Gastroesophageal sphincter (tissue), 4 donors: ENCODE measurements around the gene RSPH3. TPM values are rescaled to one million over a fixed set of nuclear protein-coding genes. Genes with fewer than 3 reads are reported as not detected.
"Not testable (repeated sequence)": the region's sequence is repeated elsewhere in the genome, so short reads cannot be mapped to it uniquely, and the experiment has no call there.

ENCODE experiments used
- ATAC-seq: fragments of 150-250 bp; one replicate; pipeline ENCODE4 v1.9.1; 2016; ENCODE audit warnings: mild to moderate bottlenecking, moderate library complexity
- H3K27ac ChIP-seq, 4 donors: fragments of 200-600 bp; sonication (generic) in 3 of 4; 1 replicate in 3 of 4; 2 replicates in 1 of 4; pipeline ENCODE4 v1.5.1; 2016 to 2019
- H3K27me3 ChIP-seq: fragments of 200-600 bp; sonication (generic); one replicate; pipeline ENCODE4 v1.5.1; 2019
- H3K36me3 ChIP-seq, 2 donors: fragments of 200-600 bp; sonication (generic); one replicate each; pipeline ENCODE4 v1.5.1; 2019; ENCODE audit warnings: control low read depth in 1 of 2
- H3K4me1 ChIP-seq, 3 donors: fragments of 200-600 bp; sonication (generic); 1 replicate in 2 of 3; 2 replicates in 1 of 3; pipeline ENCODE4 v1.5.1; 2016 to 2019; ENCODE audit warnings: control low read depth in 2 of 3
- H3K4me3 ChIP-seq, 2 donors: fragments of 200-600 bp; sonication (generic); one replicate each; pipeline ENCODE4 v1.5.1; 2019; ENCODE audit warnings: mild to moderate bottlenecking in 1 of 2, moderate library complexity in 1 of 2
- H3K9me3 ChIP-seq, 3 donors: fragments of 200-600 bp; sonication (generic); one replicate each; pipeline ENCODE4 v1.5.1; 2017 to 2019; ENCODE audit warnings: control low read depth in 2 of 3
- EP300 ChIP-seq: sonication (generic); formaldehyde crosslinking; IDR thresholded peaks from one replicate; pipeline ENCODE4 v1.6.1; 2017; ENCODE audit warnings: antibody characterized with exemption, mild to moderate bottlenecking
- POLR2A ChIP-seq, 2 donors: fragments of 450-650 bp; IDR thresholded peaks; one replicate each; pipeline ENCODE4 v1.6.1; 2017; ENCODE audit warnings: antibody characterized with exemption in 2 of 2, mild to moderate bottlenecking in 2 of 2, moderate library complexity in 1 of 2
- POLR2AphosphoS5 ChIP-seq: sonication (generic); formaldehyde crosslinking; IDR thresholded peaks from one replicate; pipeline ENCODE4 v1.6.1; 2017; ENCODE audit warnings: antibody characterized with exemption
- WGBS, 2 donors: methylation state at CpG; one replicate each; pipeline ENCODE4 v1.1.5; 2018; ENCODE audit warnings: low coverage in 1 of 2; 5-methylcytosine and 5-hydroxymethylcytosine counted together
- total RNA-seq, 4 donors: library from RNA; depleted of rRNA; stranded (reverse); fragments of >200 nt; gene quantifications; one replicate each; pipeline ENCODE4 v1.1.0, GENCODE V29; 2016
- TF ChIP-seq, protein P1 (sequence below), 4 experiments: fragments of 200-600 bp in 2 of 4; fragments of 450-650 bp in 2 of 4; sonication (generic) in 1 of 4; IDR thresholded peaks; one replicate each; pipeline ENCODE4 v1.5.1; 2017 to 2019; ENCODE audit warnings: antibody characterized with exemption in 4 of 4, mild to moderate bottlenecking in 2 of 4, moderate library complexity in 2 of 4

Gene RSPH3
- total RNA-seq, 4 donors from 2014 or later: 6.7 to 23.1 (median 13.0) TPM

DNA sequence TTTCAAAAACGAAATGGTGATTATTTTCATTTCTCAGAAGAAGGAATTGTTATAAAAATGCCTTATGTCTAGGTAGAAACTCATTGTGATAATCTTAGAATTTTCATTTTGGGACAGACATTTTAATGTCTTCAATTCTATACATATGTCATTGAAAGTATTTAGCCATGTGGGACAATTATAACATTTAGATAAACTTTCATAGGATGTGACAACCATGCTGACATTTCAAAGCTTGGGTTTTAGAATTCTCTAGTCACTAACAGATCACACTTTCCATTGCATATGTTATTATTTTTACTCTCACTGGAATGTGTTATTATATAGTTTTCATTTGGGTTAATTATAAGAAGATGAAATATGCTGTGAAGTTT lies 39.9 kb upstream of the RSPH3 start:
- H3K9me3 ChIP-seq: no peaks in the 10 kb centered on the region
- ATAC-seq: no peak
- 64 to 90% methylated on average over 1 of the region's 1 CpG for WGBS, 2 donors
- no peak overlapping the region for H3K4me3 ChIP-seq
- TF ChIP-seq POLR2AphosphoS5 (no peak), EP300 (no peak), POLR2A (IDR thresholded peaks at IDR 0.05) (no peak)
- TF ChIP-seq, protein P1, sequence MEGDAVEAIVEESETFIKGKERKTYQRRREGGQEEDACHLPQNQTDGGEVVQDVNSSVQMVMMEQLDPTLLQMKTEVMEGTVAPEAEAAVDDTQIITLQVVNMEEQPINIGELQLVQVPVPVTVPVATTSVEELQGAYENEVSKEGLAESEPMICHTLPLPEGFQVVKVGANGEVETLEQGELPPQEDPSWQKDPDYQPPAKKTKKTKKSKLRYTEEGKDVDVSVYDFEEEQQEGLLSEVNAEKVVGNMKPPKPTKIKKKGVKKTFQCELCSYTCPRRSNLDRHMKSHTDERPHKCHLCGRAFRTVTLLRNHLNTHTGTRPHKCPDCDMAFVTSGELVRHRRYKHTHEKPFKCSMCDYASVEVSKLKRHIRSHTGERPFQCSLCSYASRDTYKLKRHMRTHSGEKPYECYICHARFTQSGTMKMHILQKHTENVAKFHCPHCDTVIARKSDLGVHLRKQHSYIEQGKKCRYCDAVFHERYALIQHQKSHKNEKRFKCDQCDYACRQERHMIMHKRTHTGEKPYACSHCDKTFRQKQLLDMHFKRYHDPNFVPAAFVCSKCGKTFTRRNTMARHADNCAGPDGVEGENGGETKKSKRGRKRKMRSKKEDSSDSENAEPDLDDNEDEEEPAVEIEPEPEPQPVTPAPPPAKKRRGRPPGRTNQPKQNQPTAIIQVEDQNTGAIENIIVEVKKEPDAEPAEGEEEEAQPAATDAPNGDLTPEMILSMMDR (IDR thresholded peaks at IDR 0.05): no peak
- no peaks in the 10 kb centered on the region for H3K27me3 ChIP-seq
- H3K27ac ChIP-seq: no peak overlapping the region
- peaks cover 0 to 5% of the 10 kb centered on the region in 2 donors for H3K36me3 ChIP-seq
- H3K4me1 ChIP-seq: peaks cover 0 to 10% (median 0%) of the 10 kb centered on the region in 3 donors

DNA sequence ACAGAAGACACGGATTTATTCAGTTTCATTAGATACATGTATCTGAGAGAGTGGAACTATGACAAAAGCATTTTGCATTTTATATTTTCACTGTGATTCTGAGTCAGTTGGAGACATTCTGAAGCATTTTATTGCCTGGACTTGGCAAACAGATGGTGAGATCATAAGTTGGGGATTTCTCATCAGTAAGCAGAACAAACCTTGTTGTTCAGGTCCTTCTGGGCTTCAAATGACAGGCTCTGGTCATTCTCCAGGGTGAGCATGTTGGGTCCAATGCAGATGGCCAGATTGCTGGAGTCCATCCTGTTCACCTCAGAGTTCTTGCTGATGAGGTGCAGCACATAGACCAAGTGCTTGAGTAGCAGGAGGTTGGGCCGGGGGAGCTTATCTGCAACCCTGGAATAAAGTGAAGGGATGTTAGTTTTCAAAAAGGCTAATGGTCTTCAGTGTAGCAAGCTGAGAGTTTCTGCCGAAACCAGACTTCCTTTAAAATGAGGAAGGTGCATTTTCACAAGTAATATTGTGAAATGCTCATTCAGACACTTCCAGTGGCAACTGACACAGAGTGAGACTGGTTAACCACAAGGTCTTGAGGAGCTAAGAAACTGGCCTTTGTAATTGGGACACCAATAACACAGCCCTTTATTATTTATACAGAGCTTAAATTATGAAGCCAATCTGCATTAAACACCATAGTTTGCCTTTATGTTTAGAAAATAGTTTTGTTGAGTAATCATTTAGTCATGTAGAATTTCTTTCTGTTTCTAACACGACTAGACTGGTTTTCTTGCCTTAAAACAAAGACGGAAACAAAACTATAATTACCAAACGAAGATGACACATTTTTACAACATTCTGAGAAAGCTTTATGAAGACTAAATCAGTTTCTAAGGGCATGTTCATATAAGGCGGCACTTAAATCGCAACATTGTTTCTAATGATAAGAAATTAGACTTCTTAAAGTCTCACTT lies 39.2 kb upstream of the RSPH3 start:
- no peak overlapping the region for H3K27ac ChIP-seq
- H3K4me3 ChIP-seq: no peak overlapping the region
- no peak for TF ChIP-seq POLR2AphosphoS5
- TF ChIP-seq, protein P1 (IDR thresholded peaks at IDR 0.05): no peak
- TF ChIP-seq POLR2A (IDR thresholded peaks at IDR 0.05): no peak
- no peak for TF ChIP-seq EP300

DNA sequence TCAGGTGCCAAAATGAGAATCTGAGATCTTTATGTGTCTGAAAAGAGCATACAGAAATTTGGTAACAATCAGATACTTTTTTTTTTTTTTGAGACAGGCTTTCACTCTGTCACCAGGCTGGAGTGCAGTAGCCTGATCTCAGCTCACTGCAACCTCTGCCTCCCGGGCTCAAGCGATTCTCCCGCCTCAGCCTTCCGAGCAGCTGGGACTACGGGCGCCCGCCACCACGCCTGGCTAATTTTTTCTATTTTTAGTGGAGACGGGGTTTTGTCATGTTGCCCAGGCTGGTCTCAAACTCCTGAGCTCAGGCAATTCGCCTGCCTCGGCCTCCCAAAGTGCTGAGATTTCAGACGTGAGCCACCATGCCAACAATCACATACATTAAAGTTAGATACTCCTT lies 38.3 kb upstream of the RSPH3 start:
- H3K4me1 ChIP-seq: peaks cover 0 to 10% (median 0%) of the 10 kb centered on the region in 3 donors
- ATAC-seq, H3K27me3 ChIP-seq, H3K27ac ChIP-seq, H3K4me3 ChIP-seq, H3K9me3 ChIP-seq, H3K36me3 ChIP-seq: not testable (repeated sequence)
- WGBS, 2 donors: 76% methylated on average over 7 of the region's 12 CpGs; no CpG with 5 or more reads in 1 of the 2 donors

More for the DNA sequence above, 39.2 kb upstream of the RSPH3 start:
- peak; percentile 52 for ATAC-seq
- peaks cover 0 to 10% (median 0%) of the 10 kb centered on the region in 3 donors for H3K4me1 ChIP-seq
- peaks cover 0 to 5% of the 10 kb centered on the region in 2 donors for H3K36me3 ChIP-seq
- H3K9me3 ChIP-seq: no peaks in the 10 kb centered on the region
- 79 to 83% methylated on average over 6 to 8 of the region's 8 CpGs for WGBS, 2 donors
- H3K27me3 ChIP-seq: no peaks in the 10 kb centered on the region

DNA sequence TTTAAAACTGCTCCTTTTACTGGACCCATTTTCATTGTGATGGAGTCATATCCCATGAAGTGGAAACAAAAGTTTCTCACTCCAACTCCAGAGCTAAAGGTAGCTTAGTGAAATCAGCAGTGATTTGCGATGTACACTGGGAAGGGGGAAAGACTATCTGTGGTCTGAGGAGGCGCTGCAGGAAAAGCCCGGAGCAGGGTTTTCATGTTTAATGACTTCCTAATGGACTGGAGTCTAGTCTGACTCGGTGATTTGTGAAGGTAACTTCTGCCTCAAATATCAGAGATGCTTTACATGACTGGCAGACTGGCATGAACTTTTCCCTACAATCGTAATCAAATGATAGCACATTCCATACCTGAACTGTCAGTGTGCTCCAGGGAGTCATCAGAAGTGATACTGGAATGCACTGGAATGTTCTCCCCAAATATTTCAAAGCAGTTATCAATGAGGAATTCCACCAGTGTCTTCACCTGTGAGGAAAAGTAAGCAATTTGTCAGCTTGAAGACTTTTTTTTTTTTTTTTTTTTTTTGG lies 37.8 kb upstream of the RSPH3 start:
- Histone ChIP-seq H3K4me1 (peaks cover 0 to 6% (median 0%) of the 10 kb centered on the region in 3 donors), H3K36me3 (peaks cover 0 to 5% of the 10 kb centered on the region in 2 donors), H3K4me3 (no peak overlapping the region), H3K27me3 (no peaks in the 10 kb centered on the region), H3K9me3 (no peaks in the 10 kb centered on the region), H3K27ac (no peak overlapping the region)
- TF ChIP-seq POLR2AphosphoS5: no peak
- no peak for TF ChIP-seq EP300
- no peak for TF ChIP-seq POLR2A (IDR thresholded peaks at IDR 0.05)
- TF ChIP-seq, protein P1 (IDR thresholded peaks at IDR 0.05): no peak
- no peak for ATAC-seq
- 38 to 100% methylated on average over 2 to 3 of the region's 5 CpGs for WGBS, 2 donors

DNA sequence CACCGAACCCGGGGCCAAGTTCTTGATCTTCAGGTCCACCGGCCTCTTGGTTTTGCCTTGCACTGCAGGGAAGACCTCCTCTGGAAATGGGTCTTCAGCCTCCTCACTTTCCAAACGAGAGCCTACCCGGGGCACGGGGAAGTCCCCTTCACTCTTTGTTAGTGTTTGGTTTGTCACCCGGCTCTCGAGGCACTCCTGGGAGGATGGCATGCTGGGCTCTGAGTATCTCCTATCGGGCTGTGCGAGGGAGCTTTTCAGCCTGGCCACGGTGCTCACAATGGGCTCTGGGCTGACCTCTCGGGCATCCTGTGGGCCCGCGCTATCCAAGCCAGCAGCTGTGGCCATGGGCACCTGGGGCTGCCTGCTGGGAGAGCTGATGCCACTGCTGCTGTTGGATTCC lies 36.7 kb upstream of the RSPH3 start:
- TF ChIP-seq, protein P1 (IDR thresholded peaks at IDR 0.05): no peak
- TF ChIP-seq EP300: no peak
- TF ChIP-seq POLR2AphosphoS5: no peak
- TF ChIP-seq POLR2A (IDR thresholded peaks at IDR 0.05): no peak
- H3K4me3 ChIP-seq: no peak overlapping the region
- ATAC-seq: no peak
- H3K27me3 ChIP-seq: no peaks in the 10 kb centered on the region
- no peaks in the 10 kb centered on the region for H3K9me3 ChIP-seq
- H3K27ac ChIP-seq: no peak overlapping the region
- no peaks in the 10 kb centered on the region for H3K4me1 ChIP-seq
- peaks cover 0 to 5% of the 10 kb centered on the region in 2 donors for H3K36me3 ChIP-seq
- 93 to 95% methylated on average over 3 to 7 of the region's 14 CpGs for WGBS, 2 donors
